H9 (cell line): ENCODE measurements around the gene G2E3. TPM values are rescaled to one million over a fixed set of nuclear protein-coding genes. Genes with fewer than 3 reads are reported as not detected.
A peak's percentile ranks its signal among the peaks of the same experiment; 100 is the strongest.

ENCODE experiments used
- DNase-seq: peaks from one replicate; pipeline ENCODE4 v3.0.0-alpha.2; 2017
- H2AFZ ChIP-seq: one replicate; pipeline ENCODE4 v1.6.1; 2013; ENCODE audit warnings: mild to moderate bottlenecking, low read length, control low read depth, moderate library complexity
- H2AK5ac ChIP-seq: 2 replicates; pipeline ENCODE4 v1.6.1; 2013; ENCODE audit warnings: low read length, control low read depth, mixed read lengths; ENCODE audit not compliant: insufficient read length
- H2BK120ac ChIP-seq: one replicate; pipeline ENCODE4 v1.6.1; 2013; ENCODE audit warnings: low read depth, mild to moderate bottlenecking, low read length, control low read depth, inconsistent platforms; ENCODE audit not compliant: poor library complexity, severe bottlenecking
- H2BK12ac ChIP-seq: 2 replicates; pipeline ENCODE4 v1.6.1; 2013; ENCODE audit warnings: low read length, control low read depth, mixed read lengths, low read depth; ENCODE audit not compliant: insufficient read length
- H2BK15ac ChIP-seq: 2 replicates; pipeline ENCODE4 v1.6.1; 2013; ENCODE audit warnings: low read depth, low read length, control low read depth
- H2BK20ac ChIP-seq: one replicate; pipeline ENCODE4 v1.6.1; 2013; ENCODE audit warnings: low read depth, mild to moderate bottlenecking, low read length, control low read depth, inconsistent platforms; ENCODE audit not compliant: poor library complexity, severe bottlenecking
- H2BK5ac ChIP-seq: 2 replicates; pipeline ENCODE4 v1.6.1; 2013; ENCODE audit warnings: low read length, control low read depth, mixed read lengths; ENCODE audit not compliant: insufficient read length
- H3K14ac ChIP-seq: 2 replicates; pipeline ENCODE4 v1.6.1; 2013; ENCODE audit warnings: low read length, control low read depth; ENCODE audit not compliant: insufficient read depth
- H3K18ac ChIP-seq: 2 replicates; pipeline ENCODE4 v1.6.1; 2013; ENCODE audit warnings: low read depth, mild to moderate bottlenecking, mixed read lengths, low read length, control low read depth; ENCODE audit not compliant: insufficient read length
- H3K23ac ChIP-seq: 2 replicates; pipeline ENCODE4 v1.6.1; 2013; ENCODE audit warnings: low read length, control low read depth, mixed read lengths, low read depth; ENCODE audit not compliant: insufficient read length
- H3K23me2 ChIP-seq: 2 replicates; pipeline ENCODE4 v1.6.1; 2013; ENCODE audit warnings: low read depth, mild to moderate bottlenecking, mixed read lengths, low read length, control low read depth; ENCODE audit not compliant: insufficient read length, poor library complexity, severe bottlenecking
- H3K27ac ChIP-seq: 2 replicates; pipeline ENCODE4 v1.5.1; 2013; ENCODE audit warnings: low read length, control low read depth, mixed read lengths, low read depth; ENCODE audit not compliant: insufficient read length
- H3K27me3 ChIP-seq: 2 replicates; pipeline ENCODE4 v1.6.1; 2013; ENCODE audit warnings: low read length, control low read depth, inconsistent platforms; ENCODE audit not compliant: insufficient read depth
- H3K4ac ChIP-seq: 2 replicates; pipeline ENCODE4 v1.6.1; 2013; ENCODE audit warnings: low read depth, mild to moderate bottlenecking, control low read depth, inconsistent platforms, low read length, moderate library complexity
- H3K4me1 ChIP-seq: 2 replicates; pipeline ENCODE4 v1.6.1; 2013; ENCODE audit warnings: low read length, control low read depth, inconsistent platforms; ENCODE audit not compliant: insufficient read depth
- H3K4me2 ChIP-seq: 2 replicates; pipeline ENCODE4 v1.6.1; 2013; ENCODE audit warnings: low read length, control low read depth, mixed read lengths; ENCODE audit not compliant: insufficient read length, insufficient read depth
- H3K56ac ChIP-seq: 2 replicates; pipeline ENCODE4 v1.6.1; 2013; ENCODE audit warnings: low read depth, mild to moderate bottlenecking, mixed read lengths, low read length, control low read depth; ENCODE audit not compliant: insufficient read length
- H3K79me1 ChIP-seq: 2 replicates; pipeline ENCODE4 v1.6.1; 2013; ENCODE audit warnings: low read depth, mild to moderate bottlenecking, moderate library complexity, low read length, control low read depth, inconsistent platforms; ENCODE audit not compliant: insufficient read depth, poor library complexity, severe bottlenecking
- H3K79me2 ChIP-seq: 2 replicates; pipeline ENCODE4 v1.6.1; 2013; ENCODE audit warnings: low read length, control low read depth, inconsistent platforms; ENCODE audit not compliant: insufficient read depth
- H3K9ac ChIP-seq: 2 replicates; pipeline ENCODE4 v1.6.1; 2013; ENCODE audit warnings: low read length, control low read depth, mixed read lengths; ENCODE audit not compliant: insufficient read length; ENCODE audit errors: extremely low read depth
- H3K9me3 ChIP-seq: one replicate; pipeline ENCODE4 v1.6.1; 2013; ENCODE audit warnings: low read depth, low read length, inconsistent platforms; ENCODE audit not compliant: control insufficient read depth
- H3T11ph ChIP-seq: one replicate; pipeline ENCODE4 v1.6.1; 2013; ENCODE audit warnings: mild to moderate bottlenecking, low read length, control low read depth, inconsistent platforms
- H4K20me1 ChIP-seq: one replicate; pipeline ENCODE4 v1.6.1; 2013; ENCODE audit not compliant: control insufficient read depth, insufficient read length, insufficient read depth
- H4K5ac ChIP-seq: 2 replicates; pipeline ENCODE4 v1.6.1; 2013; ENCODE audit warnings: low read depth, mild to moderate bottlenecking, mixed read lengths, low read length, control low read depth; ENCODE audit not compliant: insufficient read length
- H4K8ac ChIP-seq: replicated peaks from 2 replicates; pipeline ENCODE4 v1.6.1; 2013; ENCODE audit warnings: low read length, control low read depth, mixed read lengths, low read depth; ENCODE audit not compliant: insufficient read length
- H4K91ac ChIP-seq: 2 replicates; pipeline ENCODE4 v1.6.1; 2013; ENCODE audit warnings: low read depth, mild to moderate bottlenecking, moderate library complexity, mixed read lengths, low read length, control low read depth; ENCODE audit not compliant: insufficient read length
- H3K27ac Mint-ChIP-seq, 3 experiments: 2 replicates in 2 of 3; 3 replicates in 1 of 3; pipeline ENCODE4 v1.8.0; 2020 to 2021; ENCODE audit warnings: mixed read lengths in 3 of 3, mild to moderate bottlenecking in 1 of 3, moderate library complexity in 1 of 3
- H3K27me3 Mint-ChIP-seq: 2 replicates; pipeline ENCODE4 v1.8.0; 2021; ENCODE audit warnings: low read depth, mild to moderate bottlenecking, moderate library complexity, mixed read lengths
- H3K36me3 Mint-ChIP-seq, 3 experiments: 2 replicates in 2 of 3; 3 replicates in 1 of 3; pipeline ENCODE4 v1.8.0; 2020 to 2021; ENCODE audit warnings: low read depth in 3 of 3, mixed read lengths in 3 of 3; ENCODE audit not compliant: insufficient read depth in 1 of 3
- H3K4me1 Mint-ChIP-seq, 2 experiments: 2 replicates each; pipeline ENCODE4 v1.8.0; 2020; ENCODE audit warnings: mixed read lengths in 2 of 2
- H3K4me3 Mint-ChIP-seq, 2 experiments: 2 replicates in 1 of 2; 3 replicates in 1 of 2; pipeline ENCODE4 v1.8.0; 2020 to 2021; ENCODE audit warnings: mild to moderate bottlenecking in 2 of 2, mixed read lengths in 2 of 2, moderate library complexity in 1 of 2
- H3K9me3 Mint-ChIP-seq, 2 experiments: 2 replicates in 1 of 2; 3 replicates in 1 of 2; pipeline ENCODE4 v1.8.0; 2020; ENCODE audit warnings: mild to moderate bottlenecking in 2 of 2, mixed read lengths in 2 of 2, moderate library complexity in 1 of 2
- CTCF ChIP-seq: fragments of 200-600 bp; sonication (generic); conservative IDR thresholded peaks from 3 replicates; pipeline ENCODE4 v1.8.0; 2021; ENCODE audit warnings: antibody characterized with exemption, mild to moderate bottlenecking
- WGBS: extraction: QIAGEN DNeasy Blood & Tissue Kit; methylation state at CpG from one replicate; pipeline ENCODE4 v1.1.7; 2013; ENCODE audit warnings: missing lambda C conversion rate, low lambda C conversion rate, mixed read lengths; ENCODE audit not compliant: insufficient read length; ENCODE audit errors: extremely low coverage; 5-methylcytosine and 5-hydroxymethylcytosine counted together
- long read RNA-seq: library from polyadenylated mRNA; unstranded; transcript quantifications from one replicate; pipeline ENCODE4 v2.0.0, GENCODE V29; 2020
- total RNA-seq: library from RNA; stranded (reverse); gene quantifications from 2 replicates; pipeline ENCODE4 v1.2.1, GENCODE V29; 2021

Gene G2E3, protein sequence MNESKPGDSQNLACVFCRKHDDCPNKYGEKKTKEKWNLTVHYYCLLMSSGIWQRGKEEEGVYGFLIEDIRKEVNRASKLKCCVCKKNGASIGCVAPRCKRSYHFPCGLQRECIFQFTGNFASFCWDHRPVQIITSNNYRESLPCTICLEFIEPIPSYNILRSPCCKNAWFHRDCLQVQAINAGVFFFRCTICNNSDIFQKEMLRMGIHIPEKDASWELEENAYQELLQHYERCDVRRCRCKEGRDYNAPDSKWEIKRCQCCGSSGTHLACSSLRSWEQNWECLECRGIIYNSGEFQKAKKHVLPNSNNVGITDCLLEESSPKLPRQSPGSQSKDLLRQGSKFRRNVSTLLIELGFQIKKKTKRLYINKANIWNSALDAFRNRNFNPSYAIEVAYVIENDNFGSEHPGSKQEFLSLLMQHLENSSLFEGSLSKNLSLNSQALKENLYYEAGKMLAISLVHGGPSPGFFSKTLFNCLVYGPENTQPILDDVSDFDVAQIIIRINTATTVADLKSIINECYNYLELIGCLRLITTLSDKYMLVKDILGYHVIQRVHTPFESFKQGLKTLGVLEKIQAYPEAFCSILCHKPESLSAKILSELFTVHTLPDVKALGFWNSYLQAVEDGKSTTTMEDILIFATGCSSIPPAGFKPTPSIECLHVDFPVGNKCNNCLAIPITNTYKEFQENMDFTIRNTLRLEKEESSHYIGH
- total RNA-seq, result 49.2 and 53.8 TPM in 2 replicates
- long read RNA-seq, full-length matches to known transcripts, result 102 of 321 reads
- long read RNA-seq, partial matches to known transcripts, result 169 of 321 reads
- long read RNA-seq, other reads (novel, unspliced or antisense), result 50 of 321 reads

- Histone ChIP-seq H3K23ac (no peak within 1 kb of the TSS), H3K56ac (no peak within 1 kb of the TSS), H2BK120ac (peak within 1 kb of the TSS; percentile 84), H4K20me1 (no peaks in the 10 kb centered on the region), H3K27me3 (no peaks in the 10 kb centered on the region), H3K79me1 (peaks cover 10% of the 10 kb centered on the region), H2AK5ac (no peak within 1 kb of the TSS), H4K91ac (no peak within 1 kb of the TSS), H3K4me2 (peak within 1 kb of the TSS; percentile 76), H2BK15ac (no peak within 1 kb of the TSS), H3K23me2 (peaks cover 3% of the 10 kb centered on the region), H3K9me3 (no peaks in the 10 kb centered on the region), H2BK12ac (no peak within 1 kb of the TSS), H3K9ac (peak within 1 kb of the TSS; percentile 95), H3K79me2 (peaks cover 34% of the 10 kb centered on the region), H2BK20ac (no peak within 1 kb of the TSS), H3K14ac (peak within 1 kb of the TSS; percentile 99), H3T11ph (peak within 1 kb of the TSS; percentile 83), H3K18ac (peak within 1 kb of the TSS; percentile 99), H3K27ac (peak within 1 kb of the TSS; percentile 72), H3K4ac (no peak within 1 kb of the TSS; the same call in 1 of the 2 replicates), H4K5ac (no peak within 1 kb of the TSS), H4K8ac (no peak within 1 kb of the TSS), H2BK5ac (no peak within 1 kb of the TSS), H2AFZ (peak within 1 kb of the TSS; percentile 96), H3K4me1 (no peaks in the 10 kb centered on the region)
- peaks cover 15 to 29% (median 27%) of the 10 kb centered on the region in 3 experiments for H3K36me3 Mint-ChIP-seq
- DNase-seq, result peak; percentile 89
- peaks cover 26 to 29% of the 10 kb centered on the region in 2 experiments for H3K4me1 Mint-ChIP-seq
- peak within 1 kb of the TSS; percentile 98 to 100 (median 99) for H3K27ac Mint-ChIP-seq
- WGBS, result no CpG with 5 or more reads among the region's 62 CpGs
- TF ChIP-seq CTCF, result no peak
- H3K27me3 Mint-ChIP-seq, result no peaks in the 10 kb centered on the region
- peaks cover 3 to 10% of the 10 kb centered on the region in 2 experiments; a peak in 4 of 5 replicates for H3K9me3 Mint-ChIP-seq
- H3K4me3 Mint-ChIP-seq, result peak within 1 kb of the TSS; percentile 100
Observed at GRCh38 chr14:30558675-30559555, at the start of gene G2E3. TSS of gene G2E3 (plus strand) at chr14:30559158. CDS start at chr14:30581080, 21,922 bp downstream.
